ENCODE results near the gene TIE1.

DNA sequence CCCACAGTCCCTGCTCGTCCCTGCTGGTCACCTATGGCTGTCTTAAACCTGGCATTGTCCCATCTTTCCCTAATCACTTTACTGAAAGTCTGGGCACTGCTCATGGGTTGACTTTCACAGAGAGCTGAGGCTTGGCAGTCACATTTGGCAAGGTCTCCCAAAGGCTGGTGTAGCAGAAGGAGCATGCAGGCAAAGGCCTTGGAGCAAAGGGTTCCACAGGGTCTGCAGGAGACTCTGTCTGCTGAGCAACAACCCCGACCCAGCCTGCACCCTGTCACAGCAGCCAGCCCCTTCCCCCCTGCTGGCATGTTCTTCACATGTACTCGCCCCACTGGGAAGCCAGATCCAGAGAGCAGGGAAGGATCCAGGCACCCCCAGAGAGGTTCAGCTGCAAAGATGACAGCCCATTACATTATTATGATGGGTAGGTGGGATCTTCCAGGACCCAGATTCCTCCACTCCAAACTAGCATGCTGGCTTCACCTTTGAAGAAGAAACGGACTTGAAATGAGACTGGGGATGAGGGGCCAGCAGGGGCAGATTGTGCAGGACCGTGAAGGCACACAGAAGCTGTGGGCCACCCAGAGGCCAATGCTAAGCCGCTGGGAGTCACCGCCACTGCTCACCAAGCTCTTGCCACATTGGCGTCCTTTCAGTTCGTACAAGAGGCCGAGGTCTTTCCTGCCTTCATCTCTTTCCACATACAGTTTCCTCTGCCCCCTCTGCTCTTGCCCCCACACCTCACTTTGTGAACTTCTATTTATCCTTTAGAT is 45.2 kb upstream of the TIE1 start:
- TF ChIP-seq, protein P1, sequence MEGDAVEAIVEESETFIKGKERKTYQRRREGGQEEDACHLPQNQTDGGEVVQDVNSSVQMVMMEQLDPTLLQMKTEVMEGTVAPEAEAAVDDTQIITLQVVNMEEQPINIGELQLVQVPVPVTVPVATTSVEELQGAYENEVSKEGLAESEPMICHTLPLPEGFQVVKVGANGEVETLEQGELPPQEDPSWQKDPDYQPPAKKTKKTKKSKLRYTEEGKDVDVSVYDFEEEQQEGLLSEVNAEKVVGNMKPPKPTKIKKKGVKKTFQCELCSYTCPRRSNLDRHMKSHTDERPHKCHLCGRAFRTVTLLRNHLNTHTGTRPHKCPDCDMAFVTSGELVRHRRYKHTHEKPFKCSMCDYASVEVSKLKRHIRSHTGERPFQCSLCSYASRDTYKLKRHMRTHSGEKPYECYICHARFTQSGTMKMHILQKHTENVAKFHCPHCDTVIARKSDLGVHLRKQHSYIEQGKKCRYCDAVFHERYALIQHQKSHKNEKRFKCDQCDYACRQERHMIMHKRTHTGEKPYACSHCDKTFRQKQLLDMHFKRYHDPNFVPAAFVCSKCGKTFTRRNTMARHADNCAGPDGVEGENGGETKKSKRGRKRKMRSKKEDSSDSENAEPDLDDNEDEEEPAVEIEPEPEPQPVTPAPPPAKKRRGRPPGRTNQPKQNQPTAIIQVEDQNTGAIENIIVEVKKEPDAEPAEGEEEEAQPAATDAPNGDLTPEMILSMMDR (IDR thresholded peaks at IDR 0.05): no peak
- no peak for TF ChIP-seq POLR2A (IDR thresholded peaks at IDR 0.05)

Measured in Peyer's patch (tissue), 4 donors.